ENCODE data around the gene TMEM147. TPM values are rescaled to one million over a fixed set of nuclear protein-coding genes. Genes with fewer than 3 reads are reported as not detected.

The TMEM147 gene
- total RNA-seq, 2 donors from 2014 or later, result 49.6 to 114 TPM

DNA sequence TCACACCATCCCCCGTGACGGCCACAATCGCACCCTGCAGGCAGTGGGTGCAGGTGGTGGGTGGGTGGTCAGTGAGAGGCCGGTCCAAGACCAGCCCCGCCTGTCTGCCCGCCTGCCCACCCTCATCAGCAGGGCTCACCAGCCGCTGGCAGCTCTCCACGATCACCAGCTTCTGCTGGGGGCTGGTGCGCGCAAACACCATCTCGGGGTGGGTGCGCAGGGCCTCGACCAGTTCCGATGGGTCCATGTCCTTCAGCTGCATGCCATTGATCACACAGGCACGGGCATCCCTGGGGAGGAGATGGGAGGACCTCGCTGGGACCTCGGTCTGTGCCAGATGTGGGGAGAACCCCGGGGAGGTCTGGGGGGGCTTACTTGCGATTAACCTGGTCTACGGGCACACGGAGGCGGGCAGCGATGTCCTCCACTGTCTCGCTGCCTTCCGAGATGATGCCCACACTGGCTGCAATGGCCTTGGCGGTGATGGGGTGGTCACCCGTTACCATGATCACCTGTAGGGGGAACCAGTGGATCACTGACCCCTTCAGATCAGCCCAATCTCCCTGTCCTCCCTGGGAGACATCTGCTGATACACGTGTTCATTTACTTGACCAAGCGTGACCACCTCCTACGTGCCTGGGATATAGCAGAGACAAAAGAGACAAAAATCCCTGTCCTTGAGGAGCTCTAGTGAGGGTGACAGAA lies 10.0 kb downstream of the TMEM147 start:
- DNase-seq, result no peak
- intact Hi-C loops (cut with DNase I), result no loop called here

DNA sequence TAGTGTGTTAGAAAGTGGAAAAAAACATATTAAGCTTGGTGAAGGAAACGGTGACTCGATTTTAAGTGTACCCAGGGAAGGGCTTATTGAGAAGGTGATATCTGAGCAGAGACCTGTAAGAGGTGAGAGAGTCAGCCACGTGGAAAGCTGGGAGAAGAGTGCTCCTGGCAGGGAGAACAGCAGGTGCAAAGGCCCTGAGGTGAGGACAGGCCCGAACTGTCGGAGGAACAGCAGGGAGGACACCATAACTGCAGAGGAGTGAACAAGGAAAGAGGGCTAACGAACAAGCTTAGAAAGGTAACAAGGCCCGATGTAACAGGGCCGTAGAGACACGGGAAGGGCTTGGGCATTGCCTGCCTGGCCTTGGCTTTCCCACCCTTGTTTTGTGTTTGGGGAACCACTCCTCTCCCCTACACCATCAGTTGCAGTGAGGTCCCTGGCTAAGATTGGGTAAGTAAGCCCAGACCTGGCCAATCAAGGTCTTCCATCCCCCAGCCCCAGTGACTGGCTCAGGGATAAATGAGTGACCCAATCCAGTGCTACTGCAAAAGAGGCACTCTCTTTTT lies 10.7 kb downstream of the TMEM147 start:
- H3K4me3 ChIP-seq, result no peak overlapping the region
- intact Hi-C loops (cut with DNase I), result no loop called here
- H3K9ac ChIP-seq (ENCODE audit: low read depth in 2 of 2, low read length in 2 of 2), result no peak overlapping the region
- H3K27me3 ChIP-seq, result peaks cover 13% of the 10 kb centered on the region
- no peak overlapping the region for H3K27ac ChIP-seq
- peaks cover 3% of the 10 kb centered on the region for H3K4me1 ChIP-seq
- no peaks in the 10 kb centered on the region for H3K9me3 ChIP-seq
- no peaks in the 10 kb centered on the region for H3K36me3 ChIP-seq
- TF ChIP-seq, protein P1, sequence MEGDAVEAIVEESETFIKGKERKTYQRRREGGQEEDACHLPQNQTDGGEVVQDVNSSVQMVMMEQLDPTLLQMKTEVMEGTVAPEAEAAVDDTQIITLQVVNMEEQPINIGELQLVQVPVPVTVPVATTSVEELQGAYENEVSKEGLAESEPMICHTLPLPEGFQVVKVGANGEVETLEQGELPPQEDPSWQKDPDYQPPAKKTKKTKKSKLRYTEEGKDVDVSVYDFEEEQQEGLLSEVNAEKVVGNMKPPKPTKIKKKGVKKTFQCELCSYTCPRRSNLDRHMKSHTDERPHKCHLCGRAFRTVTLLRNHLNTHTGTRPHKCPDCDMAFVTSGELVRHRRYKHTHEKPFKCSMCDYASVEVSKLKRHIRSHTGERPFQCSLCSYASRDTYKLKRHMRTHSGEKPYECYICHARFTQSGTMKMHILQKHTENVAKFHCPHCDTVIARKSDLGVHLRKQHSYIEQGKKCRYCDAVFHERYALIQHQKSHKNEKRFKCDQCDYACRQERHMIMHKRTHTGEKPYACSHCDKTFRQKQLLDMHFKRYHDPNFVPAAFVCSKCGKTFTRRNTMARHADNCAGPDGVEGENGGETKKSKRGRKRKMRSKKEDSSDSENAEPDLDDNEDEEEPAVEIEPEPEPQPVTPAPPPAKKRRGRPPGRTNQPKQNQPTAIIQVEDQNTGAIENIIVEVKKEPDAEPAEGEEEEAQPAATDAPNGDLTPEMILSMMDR (IDR thresholded peaks at IDR 0.05), result no peak
- DNase-seq, result no peak

More for the DNA sequence above, 10.0 kb downstream of the TMEM147 start:
- Histone ChIP-seq H3K27me3 (peaks cover 13% of the 10 kb centered on the region), H3K9me3 (no peaks in the 10 kb centered on the region), H3K4me1 (peaks cover 3% of the 10 kb centered on the region), H3K36me3 (no peaks in the 10 kb centered on the region), H3K4me3 (no peak overlapping the region), H3K9ac (ENCODE audit: low read depth in 2 of 2, low read length in 2 of 2) (no peak overlapping the region), H3K27ac (no peak overlapping the region)
- TF ChIP-seq, protein P1 (IDR thresholded peaks at IDR 0.05), result no peak

DNA sequence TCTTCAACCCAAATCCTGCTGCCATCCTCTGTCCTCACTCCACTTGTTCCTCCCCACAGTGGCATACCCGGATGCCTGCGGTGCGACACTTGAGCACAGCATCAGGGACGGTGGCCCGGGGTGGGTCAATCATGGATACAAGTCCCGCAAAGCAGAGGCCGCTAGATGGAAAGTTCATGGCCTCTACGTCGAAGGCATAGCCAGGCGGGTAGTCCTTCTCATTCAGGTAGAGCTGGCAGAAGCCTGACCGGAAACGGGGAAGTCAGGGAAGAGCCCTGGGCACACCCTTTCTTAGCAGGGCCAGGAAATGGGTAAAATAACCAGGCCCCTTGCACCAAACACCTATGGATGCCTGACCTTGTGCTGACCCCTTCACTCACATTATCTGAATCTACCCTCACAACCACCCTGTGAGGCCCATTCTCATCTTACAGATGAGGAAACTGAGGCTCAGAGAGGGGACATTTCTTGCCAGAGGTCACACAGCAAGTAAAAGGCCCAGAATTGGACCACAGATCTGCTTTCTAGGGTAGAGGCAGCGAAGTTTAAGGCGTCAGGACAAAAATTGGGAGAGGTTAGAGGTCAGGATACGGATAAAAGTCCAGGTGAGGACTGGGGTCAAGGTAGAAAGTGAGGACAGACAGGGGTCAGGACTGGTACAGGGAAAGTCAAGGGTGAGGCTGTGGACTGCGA lies 11.6 kb downstream of the TMEM147 start:
- H3K4me1 ChIP-seq, result peaks cover 3% of the 10 kb centered on the region
- intact Hi-C loops (cut with DNase I), result no loop called here
- no peak for DNase-seq
- H3K4me3 ChIP-seq, result no peak overlapping the region
- H3K9me3 ChIP-seq, result no peaks in the 10 kb centered on the region
- H3K9ac ChIP-seq (ENCODE audit: low read depth in 2 of 2, low read length in 2 of 2), result no peak overlapping the region
- H3K27ac ChIP-seq, result no peak overlapping the region
- peaks cover 13% of the 10 kb centered on the region for H3K27me3 ChIP-seq
- TF ChIP-seq, protein P1 (IDR thresholded peaks at IDR 0.05), result no peak
- H3K36me3 ChIP-seq, result no peaks in the 10 kb centered on the region

DNA sequence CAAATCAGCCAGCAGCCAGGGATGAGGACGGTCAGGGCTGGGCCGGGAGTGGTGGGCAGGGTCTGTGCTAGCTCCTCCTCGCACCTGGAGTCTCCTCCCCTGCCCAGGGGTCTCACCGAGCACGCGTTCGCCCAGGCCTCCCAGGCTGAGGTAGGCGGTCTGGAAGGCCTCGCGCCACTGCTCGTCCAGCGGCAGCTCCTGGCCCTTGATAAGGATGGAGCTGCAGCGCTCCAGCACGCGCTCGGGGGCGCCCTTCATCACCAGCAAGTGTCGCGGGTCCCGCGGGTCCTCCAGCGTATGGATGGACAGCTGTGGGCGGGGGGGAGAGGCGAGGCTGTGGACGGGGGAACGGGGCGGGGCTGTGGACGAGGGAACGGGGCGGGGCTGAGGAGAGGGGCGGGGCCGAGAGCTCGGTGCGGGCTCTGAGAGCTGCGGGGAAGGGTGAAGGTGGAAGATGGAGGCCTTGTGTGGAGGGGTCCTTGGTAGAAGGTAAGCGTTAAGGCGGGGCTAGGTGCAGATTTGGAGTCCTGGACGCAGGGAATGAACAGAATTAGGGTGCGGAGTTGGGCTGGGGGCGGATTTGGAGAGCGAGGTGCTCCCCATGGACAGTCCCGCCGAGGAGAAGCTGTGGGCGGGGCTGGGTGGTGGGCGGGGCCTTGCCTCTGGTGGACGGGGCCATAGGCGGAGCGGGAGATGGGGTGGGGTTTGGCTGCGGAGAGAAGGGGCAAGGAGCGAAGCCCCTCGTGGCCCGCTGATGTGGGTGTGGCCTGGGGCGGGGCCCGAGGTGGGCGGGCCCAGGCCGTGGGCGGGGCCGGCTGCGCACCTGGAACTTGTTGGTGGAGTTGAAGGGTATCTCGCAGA lies 12.3 kb downstream of the TMEM147 start:
- Histone ChIP-seq H3K27ac (no peak overlapping the region), H3K4me3 (no peak overlapping the region), H3K27me3 (peaks cover 13% of the 10 kb centered on the region), H3K9ac (ENCODE audit: low read depth in 2 of 2, low read length in 2 of 2) (no peak overlapping the region), H3K4me1 (peaks cover 3% of the 10 kb centered on the region), H3K9me3 (no peaks in the 10 kb centered on the region), H3K36me3 (no peaks in the 10 kb centered on the region)
- peak; percentile 75 for DNase-seq
- TF ChIP-seq, protein P1 (IDR thresholded peaks at IDR 0.05), result no peak
- intact Hi-C loops (cut with DNase I), result no loop called here
